ENCODE measurements around the gene AHI1.
A peak's percentile ranks its signal among the peaks of the same experiment; 100 is the strongest.
"Not testable (repeated sequence)": the region's sequence is repeated elsewhere in the genome, so short reads cannot be mapped to it uniquely, and the experiment has no call there.

AHI1 gene

GRCh38 chr6:135351635-135352034 is 145.9 kb downstream of the AHI1 start:
- Histone ChIP-seq H3K4me2 (no peak overlapping the region), H4K20me1 (ENCODE audit: insufficient read depth) (no peaks in the 10 kb centered on the region), H3K36me3 (ENCODE audit: insufficient read depth) (no peaks in the 10 kb centered on the region), H3K27me3 (ENCODE audit: insufficient read depth, low read depth) (no peaks in the 10 kb centered on the region), H3K4me3 (IDR thresholded peaks at IDR 0.05; ENCODE audit: insufficient read depth, low read depth, low read length) (no peak overlapping the region), H3K27ac (no peak overlapping the region), H3K4me1 (ENCODE audit: low read depth, poor library complexity, severe bottlenecking) (peaks cover 7% of the 10 kb centered on the region), H3K79me2 (ENCODE audit: insufficient read depth, low read depth) (no peaks in the 10 kb centered on the region), H2AFZ (ENCODE audit: low read depth) (no peak overlapping the region), H3K9ac (no peak overlapping the region)
- no peak for TF ChIP-seq CTCF (conservative IDR thresholded peaks at IDR 0.05; ENCODE audit: low read depth, low read length)

GRCh38 chr6:135347887-135348286 is 149.7 kb downstream of the AHI1 start:
- H3K4me2 ChIP-seq, result no peak overlapping the region
- H3K79me2 ChIP-seq (ENCODE audit: insufficient read depth, low read depth), result no peaks in the 10 kb centered on the region
- H3K4me3 ChIP-seq (IDR thresholded peaks at IDR 0.05; ENCODE audit: insufficient read depth, low read depth, low read length), result no peak overlapping the region
- H3K27ac ChIP-seq, result no peak overlapping the region
- no peaks in the 10 kb centered on the region for H4K20me1 ChIP-seq (ENCODE audit: insufficient read depth)
- H3K9ac ChIP-seq, result no peak overlapping the region
- H2AFZ ChIP-seq (ENCODE audit: low read depth), result no peak overlapping the region
- H3K36me3 ChIP-seq (ENCODE audit: insufficient read depth), result no peaks in the 10 kb centered on the region
- H3K27me3 ChIP-seq (ENCODE audit: insufficient read depth, low read depth), result no peaks in the 10 kb centered on the region
- H3K4me1 ChIP-seq (ENCODE audit: low read depth, poor library complexity, severe bottlenecking), result peaks cover 19% of the 10 kb centered on the region
- no peak for TF ChIP-seq CTCF (conservative IDR thresholded peaks at IDR 0.05; ENCODE audit: low read depth, low read length)

- no peak overlapping the region for H3K4me3 ChIP-seq (IDR thresholded peaks at IDR 0.05; ENCODE audit: insufficient read depth, low read depth, low read length)
- H2AFZ ChIP-seq (ENCODE audit: low read depth), result no peak overlapping the region
- H3K79me2 ChIP-seq (ENCODE audit: insufficient read depth, low read depth), result no peaks in the 10 kb centered on the region
- H3K36me3 ChIP-seq (ENCODE audit: insufficient read depth), result no peaks in the 10 kb centered on the region
- H3K4me1 ChIP-seq (ENCODE audit: low read depth, poor library complexity, severe bottlenecking), result peaks cover 19% of the 10 kb centered on the region
- peak overlapping the region; percentile 20; the same call in 1 of the 2 replicates for H3K27ac ChIP-seq
- no peak for TF ChIP-seq CTCF (conservative IDR thresholded peaks at IDR 0.05; ENCODE audit: low read depth, low read length)
- no peak overlapping the region for H3K9ac ChIP-seq
- H3K4me2 ChIP-seq, result peak overlapping the region; percentile 30
- H3K27me3 ChIP-seq (ENCODE audit: insufficient read depth, low read depth), result no peaks in the 10 kb centered on the region
- no peaks in the 10 kb centered on the region for H4K20me1 ChIP-seq (ENCODE audit: insufficient read depth)
Measured at GRCh38 chr6:135346747-135347146, 150.8 kb downstream of the AHI1 start.

- Histone ChIP-seq H3K9ac (no peak overlapping the region), H3K4me1 (ENCODE audit: low read depth, poor library complexity, severe bottlenecking) (peaks cover 19% of the 10 kb centered on the region), H4K20me1 (ENCODE audit: insufficient read depth) (no peaks in the 10 kb centered on the region), H3K27me3 (ENCODE audit: insufficient read depth, low read depth) (no peaks in the 10 kb centered on the region), H3K4me3 (IDR thresholded peaks at IDR 0.05; ENCODE audit: insufficient read depth, low read depth, low read length) (no peak overlapping the region), H3K27ac (no peak overlapping the region), H3K79me2 (ENCODE audit: insufficient read depth, low read depth) (no peaks in the 10 kb centered on the region), H3K4me2 (no peak overlapping the region), H2AFZ (ENCODE audit: low read depth) (no peak overlapping the region), H3K36me3 (ENCODE audit: insufficient read depth) (no peaks in the 10 kb centered on the region)
- TF ChIP-seq CTCF (conservative IDR thresholded peaks at IDR 0.05; ENCODE audit: low read depth, low read length), result no peak
Measured at GRCh38 chr6:135344526-135344925, 153.0 kb downstream of the AHI1 start.

- not testable (repeated sequence) for H3K4me2 ChIP-seq; H4K20me1 ChIP-seq (ENCODE audit: insufficient read depth); H2AFZ ChIP-seq (ENCODE audit: low read depth); H3K4me1 ChIP-seq (ENCODE audit: low read depth, poor library complexity, severe bottlenecking); H3K9ac ChIP-seq; H3K36me3 ChIP-seq (ENCODE audit: insufficient read depth); H3K27ac ChIP-seq; H3K4me3 ChIP-seq (IDR thresholded peaks at IDR 0.05; ENCODE audit: insufficient read depth, low read depth, low read length); H3K27me3 ChIP-seq (ENCODE audit: insufficient read depth, low read depth); H3K79me2 ChIP-seq (ENCODE audit: insufficient read depth, low read depth)
Measured at GRCh38 chr6:135339920-135340319, 157.6 kb downstream of the AHI1 start.

All from KMS-11 (cell line).